Melanocyte of skin (primary cell): Measurements from ENCODE around the gene DEFB124. TPM values are rescaled to one million over a fixed set of nuclear protein-coding genes. Genes with fewer than 3 reads are reported as not detected.

Experiments used
- total RNA-seq, 2 donors: library from RNA; depleted of rRNA; stranded (reverse); fragments of >200 nt; gene quantifications; 2 replicates each; pipeline ENCODE4 v1.2.3, GENCODE V29; 2012

DEFB124 gene, protein sequence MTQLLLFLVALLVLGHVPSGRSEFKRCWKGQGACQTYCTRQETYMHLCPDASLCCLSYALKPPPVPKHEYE
- not detected for total RNA-seq

DNA sequence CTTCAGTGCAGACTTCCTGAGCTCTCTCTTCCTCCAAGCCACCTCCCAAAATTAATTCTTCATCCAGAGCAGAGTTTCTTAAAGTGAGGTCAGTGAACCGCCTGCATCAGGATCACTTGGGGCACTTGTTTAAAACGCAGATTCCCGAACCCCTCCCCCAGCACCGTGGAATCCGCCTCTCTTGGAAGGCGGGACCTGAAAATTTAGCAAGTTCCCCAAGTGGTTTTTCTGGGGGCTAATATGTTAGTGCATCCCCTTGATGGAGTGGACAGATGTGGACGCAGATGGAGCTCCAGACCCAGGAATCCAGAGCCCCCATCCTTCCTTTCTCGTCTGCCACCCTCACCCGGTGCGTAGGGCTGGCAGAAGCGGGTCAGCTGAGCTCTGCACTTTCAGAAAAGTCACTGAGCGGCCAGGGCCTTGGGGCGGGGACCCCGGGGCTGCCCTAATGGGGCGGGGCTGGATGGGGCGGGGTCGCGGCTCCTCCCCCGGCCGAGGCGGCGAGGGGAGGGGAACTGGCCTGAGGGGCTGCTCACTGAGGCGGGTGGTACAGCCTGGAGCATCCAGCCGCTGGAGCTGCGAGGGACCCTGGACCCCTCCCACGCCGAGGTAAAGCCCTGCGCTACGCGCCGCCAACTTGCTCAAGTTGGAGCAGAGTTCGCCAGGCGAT is at the start of gene DEFB124, which contains the start of gene REM1:
TSS of gene DEFB124 (minus strand) at position 370 of the 670 bp plus-strand sequence. CDS start 2,114 bp downstream, outside the sequence.
TSS of gene REM1 (plus strand) at position 531 of the 670 bp plus-strand sequence. CDS start 1,158 bp downstream, outside the sequence.

GRCh38 chr20:31514154-31515071 is 39.5 kb upstream of the DEFB124 start, which contains the start of gene HM13:
Gene HM13 (plus strand): TSS chr20:31514442. CDS start chr20:31514552, 110 bp downstream.

DNA sequence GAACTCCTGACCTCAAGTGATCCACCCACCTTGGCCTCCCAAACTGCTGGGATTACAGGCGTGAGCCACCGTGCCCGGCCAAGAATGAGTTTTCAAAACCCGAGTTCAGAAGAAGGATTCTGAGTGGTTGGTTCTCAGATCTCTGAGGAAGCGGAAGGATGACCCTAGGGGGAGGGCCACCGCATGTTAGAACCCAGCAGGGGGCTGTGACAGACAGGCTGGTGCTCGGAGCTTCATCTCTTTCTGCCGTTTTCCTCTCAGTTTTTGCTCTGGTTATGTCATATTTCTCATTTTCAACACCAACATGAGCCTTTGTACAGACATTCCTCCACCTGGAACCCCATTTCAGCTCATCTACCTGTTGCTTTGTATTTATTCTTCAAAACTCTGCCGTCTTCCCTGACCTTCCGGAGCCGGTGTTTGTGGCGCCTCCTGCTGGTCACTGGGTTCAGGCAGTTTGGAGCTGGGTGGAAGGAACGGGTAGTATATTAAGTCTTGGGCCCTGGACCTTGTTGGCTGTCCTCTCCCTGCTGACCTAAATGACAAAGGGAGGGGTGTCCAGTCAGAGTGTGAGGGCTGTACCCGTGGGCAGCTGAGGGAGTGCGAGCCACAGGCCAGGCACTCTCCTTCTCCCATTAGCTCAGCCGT is 34.8 kb downstream of the DEFB124 start, which contains the start of gene DEFB123:
TSS of gene DEFB123 (plus strand) at position 621 of the 648 bp plus-strand sequence. CDS start 67 bp downstream, outside the sequence.

Other genes with a start within 250 kb of the DEFB124 start
- not detected for gene DEFB115, start 217.5 kb downstream of the DEFB124 start, total RNA-seq
- gene DEFB116, start 166.5 kb downstream of the DEFB124 start, total RNA-seq: not detected
- not detected for gene DEFB118, start 106.5 kb downstream of the DEFB124 start, total RNA-seq
- not detected for gene DEFB119, start 84.5 kb downstream of the DEFB124 start, total RNA-seq
- not detected for gene DEFB121, start 68.9 kb downstream of the DEFB124 start, total RNA-seq
- gene DEFB123, start 34.5 kb downstream of the DEFB124 start, total RNA-seq: not detected
- not detected for gene REM1, start 161 bp upstream of the DEFB124 start, total RNA-seq
- gene HM13, start 39.3 kb upstream of the DEFB124 start, total RNA-seq: 100 to 1,000 TPM in 1 of 2 donors, 10 to 100 TPM in 1; 87.8 to 102 TPM
- gene ID1, start 130.2 kb upstream of the DEFB124 start, total RNA-seq: under 1 TPM; 0.33 to 0.69 TPM
- gene COX4I2, start 162.8 kb upstream of the DEFB124 start, total RNA-seq: not detected
- gene BCL2L1, start 247.7 kb upstream of the DEFB124 start, total RNA-seq: 10 to 100 TPM; 56.9 to 81.2 TPM